NCI-H1436 treated with DMSO at 0.1 percent for 48 hours (cell line): Measurements from ENCODE around the gene BRD1.

ENCODE experiments used
- DNase-seq: peaks from one replicate; lab custom pipeline; 2025; lab: John Stamatoyannopoulos, UW

The BRD1 gene

GRCh38 chr22:49751966-49752597 lies 75.6 kb downstream of the BRD1 start:
- no peak for DNase-seq

- DNase-seq, result no peak
Measured at GRCh38 chr22:49751318-49751965, 76.2 kb downstream of the BRD1 start.

- DNase-seq, result no peak
Measured at GRCh38 chr22:49749885-49750510, 77.7 kb downstream of the BRD1 start.

GRCh38 chr22:49749227-49749626 lies 78.4 kb downstream of the BRD1 start:
- DNase-seq, result no peak

GRCh38 chr22:49748514-49748913 lies 79.2 kb downstream of the BRD1 start:
- no peak for DNase-seq

GRCh38 chr22:49747716-49748115 lies 80.0 kb downstream of the BRD1 start:
- no peak for DNase-seq

- DNase-seq, result no peak
Measured at GRCh38 chr22:49747130-49747529, 80.5 kb downstream of the BRD1 start.

GRCh38 chr22:49746065-49746464 lies 81.6 kb downstream of the BRD1 start:
- no peak for DNase-seq

- no peak for DNase-seq
Measured at GRCh38 chr22:49740242-49740641, 87.4 kb downstream of the BRD1 start.

GRCh38 chr22:49739138-49739537 lies 88.5 kb downstream of the BRD1 start:
- DNase-seq, result no peak

- no peak for DNase-seq
Measured at GRCh38 chr22:49738566-49738965, 89.1 kb downstream of the BRD1 start.

GRCh38 chr22:49738006-49738405 lies 89.7 kb downstream of the BRD1 start:
- DNase-seq, result no peak

- DNase-seq, result no peak
Measured at GRCh38 chr22:49737101-49737551, 90.5 kb downstream of the BRD1 start.

- DNase-seq, result no peak
Measured at GRCh38 chr22:49736538-49736937, 91.1 kb downstream of the BRD1 start.

- DNase-seq, result no peak
Measured at GRCh38 chr22:49735901-49736421, 91.7 kb downstream of the BRD1 start.

GRCh38 chr22:49735411-49735900 lies 92.2 kb downstream of the BRD1 start:
- DNase-seq, result no peak

GRCh38 chr22:49734882-49735281 lies 92.8 kb downstream of the BRD1 start:
- no peak for DNase-seq

GRCh38 chr22:49734390-49734789 lies 93.3 kb downstream of the BRD1 start:
- no peak for DNase-seq

GRCh38 chr22:49733631-49734030 lies 94.0 kb downstream of the BRD1 start:
- DNase-seq, result no peak

- no peak for DNase-seq
Measured at GRCh38 chr22:49730656-49731055, 97.0 kb downstream of the BRD1 start.

- no peak for DNase-seq
Measured at GRCh38 chr22:49728570-49729271, 99.0 kb downstream of the BRD1 start.

GRCh38 chr22:49727881-49728569 lies 99.6 kb downstream of the BRD1 start:
- no peak for DNase-seq
